DND-41 (cell line): Measurements from ENCODE around the gene SMARCB1.

Experiments
- CTCF ChIP-seq: IDR thresholded peaks from 2 replicates; pipeline ENCODE4 v1.5.1; 2012; ENCODE audit warnings: borderline replicate concordance, low read length, moderate library complexity, mild to moderate bottlenecking; ENCODE audit not compliant: poor library complexity, severe bottlenecking; ENCODE audit errors: extremely low read depth
- EZH2 ChIP-seq: IDR thresholded peaks from 3 replicates; pipeline ENCODE4 v1.6.1; 2012; ENCODE audit warnings: borderline replicate concordance, low read depth, mild to moderate bottlenecking, moderate library complexity, low read length, inconsistent platforms; ENCODE audit not compliant: severe bottlenecking

GRCh38 chr22:23759566-23759965 lies 27.2 kb upstream of the SMARCB1 start:
- no peak for TF ChIP-seq CTCF
- TF ChIP-seq EZH2: no peak
